Lower lobe of right lung (tissue), 2 donors: ENCODE data around the gene IKZF1. TPM values are rescaled to one million over a fixed set of nuclear protein-coding genes. Genes with fewer than 3 reads are reported as not detected.

Experiments used
- ATAC-seq, 2 donors: fragments of 200-7000 bp; cut with Tn5 transposase; one replicate each; pipeline ENCODE4 v1.9.1; 2020 to 2022; ENCODE audit warnings: mild to moderate bottlenecking in 2 of 2, moderate library complexity in 2 of 2
- DNase-seq: peaks from one replicate; pipeline ENCODE4 v3.0.0-alpha.2; 2020
- H3K27ac ChIP-seq: fragments of 200-600 bp; one replicate; pipeline ENCODE4 v1.8.0; 2022
- H3K27me3 ChIP-seq: fragments of 200-600 bp; one replicate; pipeline ENCODE4 v1.8.0; 2022; ENCODE audit warnings: low read depth
- H3K36me3 ChIP-seq: fragments of 200-600 bp; one replicate; pipeline ENCODE4 v1.8.0; 2022; ENCODE audit warnings: mild to moderate bottlenecking
- H3K4me1 ChIP-seq: fragments of 200-600 bp; one replicate; pipeline ENCODE4 v1.8.0; 2022
- H3K4me3 ChIP-seq: fragments of 200-600 bp; one replicate; pipeline ENCODE4 v1.8.0; 2022; ENCODE audit warnings: mild to moderate bottlenecking
- H3K9me3 ChIP-seq: fragments of 200-600 bp; one replicate; pipeline ENCODE4 v1.8.0; 2022
- CTCF ChIP-seq: fragments of 200-600 bp; IDR thresholded peaks from one replicate; pipeline ENCODE4 v1.8.0; 2022; ENCODE audit warnings: antibody characterized with exemption, mild to moderate bottlenecking
- intact Hi-C: fragments of 100-400 bp; cut with DNase I; formaldehyde crosslinking; loops from one replicate; pipeline ENCODE4 v1.11.0; 2022
- total RNA-seq: library from RNA; stranded (reverse); fragmentation: NEBNext Ultra II Directional; extraction: Animal tissue kit (Norgen Biotek cat#: 25700); gene quantifications from one replicate; pipeline ENCODE4 v1.2.1, GENCODE V29; 2021
- donor health status: DM: no; HTN: yes; CAD: no; lungs with severe emphysema.

IKZF1 gene
- total RNA-seq, 1 donor from 2014 or later = 61.9 TPM

GRCh38 chr7:50270531-50271018 is 33.9 kb upstream of the IKZF1 start:
- no peak for TF ChIP-seq CTCF
- no peak overlapping the region for H3K4me3 ChIP-seq
- DNase-seq = no peak
- no peaks in the 10 kb centered on the region for H3K36me3 ChIP-seq
- peaks cover 17% of the 10 kb centered on the region for H3K4me1 ChIP-seq
- ATAC-seq = no peak
- H3K27me3 ChIP-seq = no peaks in the 10 kb centered on the region
- no peaks in the 10 kb centered on the region for H3K9me3 ChIP-seq
- intact Hi-C loops = no loop called here
- H3K27ac ChIP-seq = no peak overlapping the region

DNA sequence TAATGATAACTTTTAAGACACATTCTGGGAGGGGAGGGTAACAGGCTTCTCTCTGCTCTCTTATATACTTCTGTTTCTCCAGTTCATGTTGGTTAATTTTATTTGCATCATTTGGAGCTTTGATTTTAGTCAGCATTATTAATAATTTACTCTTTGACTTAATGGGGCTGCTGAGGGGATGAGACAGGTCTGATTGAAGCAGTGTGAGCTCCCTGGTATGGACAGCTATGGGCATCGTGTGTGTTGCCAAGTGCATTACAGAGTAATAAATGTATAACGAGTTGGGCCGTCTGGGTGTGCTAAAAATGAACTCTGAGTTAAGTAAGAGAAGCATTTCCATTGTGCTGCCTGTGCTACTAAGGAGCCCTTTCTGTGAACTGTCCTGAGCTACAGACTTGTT is 31.7 kb upstream of the IKZF1 start:
- no peak for TF ChIP-seq CTCF
- DNase-seq (no peak), ATAC-seq (no peak)
- Histone ChIP-seq H3K27ac (no peak overlapping the region), H3K27me3 (no peaks in the 10 kb centered on the region), H3K36me3 (no peaks in the 10 kb centered on the region), H3K9me3 (no peaks in the 10 kb centered on the region), H3K4me3 (no peak overlapping the region), H3K4me1 (peaks cover 9% of the 10 kb centered on the region)
- intact Hi-C loops = no loop called here

DNA sequence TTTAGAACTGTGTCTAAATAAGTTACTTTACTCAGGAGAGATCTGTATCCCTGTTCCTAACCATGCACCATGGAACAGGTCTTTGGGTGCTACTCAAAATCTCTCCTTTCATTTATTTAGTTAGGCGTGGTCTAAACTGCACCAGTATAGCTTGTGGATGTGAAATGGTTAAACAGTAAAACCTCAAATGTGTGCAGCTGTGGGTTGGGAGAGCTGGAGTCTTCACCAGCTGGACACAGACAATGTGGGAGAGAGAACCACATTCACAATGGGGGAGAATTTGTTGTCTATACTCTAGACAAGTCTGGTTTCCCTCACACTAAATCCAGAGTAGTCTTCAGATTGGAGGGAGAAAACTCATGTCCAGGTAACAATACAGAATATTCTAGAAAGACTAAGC is 31.2 kb upstream of the IKZF1 start:
- H3K36me3 ChIP-seq = no peaks in the 10 kb centered on the region
- intact Hi-C loops = no loop called here
- peaks cover 6% of the 10 kb centered on the region for H3K4me1 ChIP-seq
- no peaks in the 10 kb centered on the region for H3K27me3 ChIP-seq
- no peaks in the 10 kb centered on the region for H3K9me3 ChIP-seq
- no peak for TF ChIP-seq CTCF
- no peak for DNase-seq
- no peak for ATAC-seq
- H3K27ac ChIP-seq = no peak overlapping the region
- H3K4me3 ChIP-seq = no peak overlapping the region

DNA sequence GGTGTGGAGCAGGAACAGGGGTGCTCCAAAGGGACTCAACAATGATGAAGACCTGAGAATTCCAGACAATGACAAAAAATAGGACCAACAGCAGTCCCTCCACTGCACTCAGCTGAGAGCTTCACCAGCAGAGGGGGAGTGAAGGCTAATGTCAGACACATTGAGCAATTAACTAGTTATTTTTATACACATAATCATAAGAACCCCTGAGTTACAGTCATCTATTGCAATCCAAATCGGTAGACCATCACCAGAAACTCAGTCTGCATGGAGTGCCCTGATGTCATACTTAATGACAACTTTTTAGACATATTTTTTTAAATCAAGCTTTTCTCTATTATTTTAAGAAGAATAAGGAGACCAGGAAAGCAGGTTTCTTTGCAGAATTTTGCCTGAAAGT is 30.6 kb upstream of the IKZF1 start:
- intact Hi-C loops = no loop called here
- DNase-seq = no peak
- H3K4me1 ChIP-seq = peaks cover 3% of the 10 kb centered on the region
- H3K9me3 ChIP-seq = no peaks in the 10 kb centered on the region
- no peaks in the 10 kb centered on the region for H3K27me3 ChIP-seq
- H3K27ac ChIP-seq = no peak overlapping the region
- no peaks in the 10 kb centered on the region for H3K36me3 ChIP-seq
- H3K4me3 ChIP-seq = no peak overlapping the region
- ATAC-seq = no peak
- TF ChIP-seq CTCF = no peak

DNA sequence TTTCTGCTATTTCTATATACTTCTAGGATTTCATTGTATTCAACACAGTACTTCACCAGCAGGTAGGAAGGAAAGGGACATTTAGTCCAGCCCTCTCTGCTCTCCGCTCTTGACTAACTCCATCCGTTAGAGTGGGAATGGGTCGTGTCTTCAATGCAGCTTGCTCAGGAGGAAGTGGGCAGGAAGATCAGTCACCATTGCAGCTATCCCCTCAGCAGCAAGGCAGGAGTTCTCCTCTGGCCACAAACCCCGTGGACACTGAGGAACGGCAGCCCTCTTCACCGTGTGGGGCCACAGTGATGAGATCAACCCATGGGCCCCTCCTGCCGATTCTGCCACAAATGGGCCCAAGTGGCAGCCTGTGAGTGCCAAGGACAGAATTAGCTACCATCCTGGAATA is 30.2 kb upstream of the IKZF1 start:
- intact Hi-C loops = no loop called here
- Histone ChIP-seq H3K36me3 (no peaks in the 10 kb centered on the region), H3K27ac (no peak overlapping the region), H3K4me1 (no peaks in the 10 kb centered on the region), H3K27me3 (no peaks in the 10 kb centered on the region), H3K9me3 (no peaks in the 10 kb centered on the region), H3K4me3 (no peak overlapping the region)
- ATAC-seq (no peak), DNase-seq (no peak)
- no peak for TF ChIP-seq CTCF

GRCh38 chr7:50275430-50275829 is 29.1 kb upstream of the IKZF1 start:
- H3K4me1 ChIP-seq = no peaks in the 10 kb centered on the region
- H3K9me3 ChIP-seq = no peaks in the 10 kb centered on the region
- intact Hi-C loops = no loop called here
- no peaks in the 10 kb centered on the region for H3K27me3 ChIP-seq
- ATAC-seq = no peak
- DNase-seq = no peak
- no peak for TF ChIP-seq CTCF
- no peak overlapping the region for H3K27ac ChIP-seq
- H3K36me3 ChIP-seq = no peaks in the 10 kb centered on the region
- no peak overlapping the region for H3K4me3 ChIP-seq
